GM18511 (cell line): ENCODE measurements around the gene ITGA1.

Experiments
- ATAC-seq: cut with Tn5 transposase; IDR thresholded peaks from one replicate; pipeline ENCODE4 v1.9.1; 2021; ENCODE audit warnings: mild to moderate bottlenecking, moderate library complexity; ENCODE audit not compliant: unreplicated experiment

ITGA1 gene

GRCh38 chr5:52771343-52772039 lies 16.2 kb upstream of the ITGA1 start:
- peak; percentile 95 for ATAC-seq

- ATAC-seq: no peak
These were observed 15.0 kb upstream of the ITGA1 start for GRCh38 chr5:52772668-52773067.

GRCh38 chr5:52773342-52773741 lies 14.4 kb upstream of the ITGA1 start:
- no peak for ATAC-seq

GRCh38 chr5:52774005-52774410 lies 13.7 kb upstream of the ITGA1 start:
- no peak for ATAC-seq

GRCh38 chr5:52776116-52776515 lies 11.6 kb upstream of the ITGA1 start:
- no peak for ATAC-seq

- no peak for ATAC-seq
These were observed 10.5 kb upstream of the ITGA1 start for GRCh38 chr5:52777186-52777585.

- ATAC-seq: no peak
These were observed 8.9 kb upstream of the ITGA1 start for GRCh38 chr5:52778781-52779180.

GRCh38 chr5:52779213-52779612 lies 8.5 kb upstream of the ITGA1 start:
- ATAC-seq: no peak

GRCh38 chr5:52783226-52783959 lies 4.3 kb upstream of the ITGA1 start:
- ATAC-seq: no peak

- no peak for ATAC-seq
These were observed 3.0 kb upstream of the ITGA1 start for GRCh38 chr5:52784737-52785136.

GRCh38 chr5:52786391-52786790 lies 1.3 kb upstream of the ITGA1 start:
- no peak for ATAC-seq

GRCh38 chr5:52786949-52787599 lies 642 bp upstream of the ITGA1 start:
- ATAC-seq: peak; percentile 38

- no peak for ATAC-seq
These were observed 747 bp downstream of the ITGA1 start for GRCh38 chr5:52788505-52788821.

GRCh38 chr5:52789378-52789777 lies 1.7 kb downstream of the ITGA1 start:
- no peak for ATAC-seq

- no peak for ATAC-seq
These were observed 2.1 kb downstream of the ITGA1 start for GRCh38 chr5:52789851-52790250.

GRCh38 chr5:52791366-52791765 lies 3.6 kb downstream of the ITGA1 start:
- ATAC-seq: no peak

GRCh38 chr5:52794519-52794918 lies 6.8 kb downstream of the ITGA1 start:
- ATAC-seq: no peak

GRCh38 chr5:52796031-52796430 lies 8.3 kb downstream of the ITGA1 start:
- ATAC-seq: no peak

- ATAC-seq: no peak
These were observed 8.9 kb downstream of the ITGA1 start for GRCh38 chr5:52796516-52797103.

- ATAC-seq: no peak
These were observed 11.2 kb downstream of the ITGA1 start for GRCh38 chr5:52798938-52799337.

- ATAC-seq: peak; percentile 36
These were observed 11.8 kb downstream of the ITGA1 start for GRCh38 chr5:52799358-52799982.
